Testis (tissue), 2 donors: ENCODE results near the gene TXNRD2.

Experiments used
- CTCF ChIP-seq, 3 experiments: fragments of 450-650 bp in 2 of 3; fragments of 200-600 bp in 1 of 3; sonication (generic) in 1 of 3; IDR thresholded peaks; one replicate each; pipeline ENCODE4 v1.5.1; 2016 to 2019; ENCODE audit warnings: antibody characterized with exemption in 3 of 3, mild to moderate bottlenecking in 2 of 3, moderate library complexity in 1 of 3
- POLR2A ChIP-seq: fragments of 450-650 bp; IDR thresholded peaks from one replicate; pipeline ENCODE4 v1.6.1; 2017; ENCODE audit warnings: antibody characterized with exemption, mild to moderate bottlenecking, moderate library complexity

- TF ChIP-seq POLR2A: no peak
- TF ChIP-seq CTCF (IDR thresholded peaks at IDR 0.05): no peak
Measured at GRCh38 chr22:19847345-19847632, 94.3 kb downstream of the TXNRD2 start.
